ENCODE results near the gene SPHK2. TPM values are rescaled to one million over a fixed set of nuclear protein-coding genes. Genes with fewer than 3 reads are reported as not detected.

The SPHK2 gene
- total and polyA plus RNA-seq, 2 experiments from 2014 or later = 7.2 to 9.9 TPM

DNA sequence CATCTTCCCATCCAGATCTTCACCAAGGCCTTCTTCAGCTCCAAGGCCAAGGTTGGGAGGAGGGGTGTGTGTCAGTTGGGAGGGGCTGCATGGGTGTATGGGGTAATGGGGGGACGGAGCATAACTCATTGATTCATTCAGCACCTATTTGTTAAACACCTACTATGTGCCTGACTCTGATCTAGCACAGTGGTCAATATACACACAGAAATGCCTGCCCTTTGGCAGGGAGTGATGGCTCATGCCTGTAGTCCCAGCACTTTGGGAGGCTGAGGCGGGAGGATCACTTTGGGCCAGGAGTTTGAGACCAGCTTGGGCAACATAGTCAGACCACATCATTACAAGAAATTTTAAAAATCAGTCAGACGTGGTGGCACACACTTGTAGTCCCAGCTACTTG, 31.9 kb upstream of the SPHK2 start:
- Histone ChIP-seq H2AFZ (no peak overlapping the region), H3K9ac (no peak overlapping the region), H3F3A (ENCODE audit: insufficient read depth) (peaks cover 9% of the 10 kb centered on the region), H3K4me3 (no peak overlapping the region), H3K27ac (no peak overlapping the region), H3K4me1 (ENCODE audit: insufficient read depth) (peaks cover 11% of the 10 kb centered on the region), H3K9me2 (ENCODE audit: insufficient read depth) (no peaks in the 10 kb centered on the region), H3K4me2 (ENCODE audit: unreplicated experiment) (no peak overlapping the region), H3K36me3 (ENCODE audit: low read depth) (no peaks in the 10 kb centered on the region), H3K79me2 (ENCODE audit: insufficient read depth) (no peaks in the 10 kb centered on the region), H3K27me3 (replicated peaks; ENCODE audit: insufficient read depth) (no peaks in the 10 kb centered on the region), H3K9me3 (ENCODE audit: low read depth) (no peaks in the 10 kb centered on the region), H4K20me1 (ENCODE audit: insufficient read depth) (no peaks in the 10 kb centered on the region)
- in situ Hi-C loops (cut with MboI) = no loop called here
- no peak for DNase-seq
- 75% methylated on average over 3 of the region's 3 CpGs for WGBS, 2 experiments (ENCODE audit: low coverage in 1 of 2, low lambda C conversion rate in 2 of 2, missing lambda C conversion rate in 2 of 2)
- TF ChIP-seq EZH2 (IDR thresholded peaks at IDR 0.05; ENCODE audit: insufficient read depth, poor library complexity, severe bottlenecking) = no peak
- TF ChIP-seq EZH2phosphoT487 (IDR thresholded peaks at IDR 0.05; ENCODE audit: insufficient read depth, low read depth) = no peak

DNA sequence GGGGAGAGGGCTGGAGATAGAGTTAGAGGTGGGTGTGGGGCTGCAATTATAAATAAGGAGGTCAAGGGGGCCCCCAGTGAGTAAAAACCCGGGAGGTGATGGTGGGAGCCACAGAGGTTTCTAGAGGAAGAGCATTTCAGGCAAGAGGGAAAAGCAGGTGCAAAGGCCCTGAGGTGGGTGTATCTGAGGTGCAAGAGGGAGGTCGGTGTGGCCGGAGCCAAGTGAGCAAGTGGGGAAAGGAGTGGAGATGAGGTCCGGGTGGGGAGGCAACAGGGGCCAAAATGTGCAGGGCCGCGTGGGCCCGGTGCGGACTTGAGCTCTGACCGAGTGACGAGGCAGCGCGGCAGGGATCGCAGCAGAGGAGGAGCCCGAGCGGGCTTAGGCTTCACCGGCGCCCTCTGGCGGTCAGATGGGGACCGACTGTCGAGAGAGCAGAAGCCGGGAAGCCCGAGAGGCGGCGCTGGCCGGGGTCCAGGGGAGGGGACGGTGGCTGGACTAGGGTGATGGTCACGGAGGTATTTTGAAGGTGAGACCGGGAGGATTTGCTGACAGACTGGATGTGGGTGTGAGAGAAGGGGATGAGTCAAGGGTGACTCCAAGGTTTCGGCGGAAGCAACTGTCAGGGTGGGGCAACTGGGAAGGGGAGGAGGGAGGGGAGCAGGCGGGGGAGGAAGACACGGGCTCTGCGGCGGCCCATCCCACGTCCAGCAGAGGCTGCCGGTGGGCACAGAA, 30.5 kb upstream of the SPHK2 start:
- Histone ChIP-seq H2AFZ (peak overlapping the region; percentile 68), H3K9me2 (ENCODE audit: insufficient read depth) (no peaks in the 10 kb centered on the region), H3K9ac (peak overlapping the region; percentile 51), H3K4me3 (peak overlapping the region; percentile 60), H3K4me1 (ENCODE audit: insufficient read depth) (peaks cover 11% of the 10 kb centered on the region), H3K27me3 (replicated peaks; ENCODE audit: insufficient read depth) (no peaks in the 10 kb centered on the region), H4K20me1 (ENCODE audit: insufficient read depth) (no peaks in the 10 kb centered on the region), H3K4me2 (ENCODE audit: unreplicated experiment) (peak overlapping the region; percentile 57), H3K36me3 (ENCODE audit: low read depth) (no peaks in the 10 kb centered on the region), H3F3A (ENCODE audit: insufficient read depth) (peaks cover 9% of the 10 kb centered on the region), H3K79me2 (ENCODE audit: insufficient read depth) (no peaks in the 10 kb centered on the region), H3K9me3 (ENCODE audit: low read depth) (no peaks in the 10 kb centered on the region), H3K27ac (peak overlapping the region; percentile 46)
- WGBS, 2 experiments (ENCODE audit: low coverage in 1 of 2, low lambda C conversion rate in 2 of 2, missing lambda C conversion rate in 2 of 2) = 5 to 7% methylated on average over 28 to 36 of the region's 36 CpGs
- in situ Hi-C loops (cut with MboI) = no loop called here
- peak; percentile 94 for DNase-seq
- TF ChIP-seq EZH2phosphoT487 (IDR thresholded peaks at IDR 0.05; ENCODE audit: insufficient read depth, low read depth) = no peak
- TF ChIP-seq EZH2 (IDR thresholded peaks at IDR 0.05; ENCODE audit: insufficient read depth, poor library complexity, severe bottlenecking) = no peak

DNA sequence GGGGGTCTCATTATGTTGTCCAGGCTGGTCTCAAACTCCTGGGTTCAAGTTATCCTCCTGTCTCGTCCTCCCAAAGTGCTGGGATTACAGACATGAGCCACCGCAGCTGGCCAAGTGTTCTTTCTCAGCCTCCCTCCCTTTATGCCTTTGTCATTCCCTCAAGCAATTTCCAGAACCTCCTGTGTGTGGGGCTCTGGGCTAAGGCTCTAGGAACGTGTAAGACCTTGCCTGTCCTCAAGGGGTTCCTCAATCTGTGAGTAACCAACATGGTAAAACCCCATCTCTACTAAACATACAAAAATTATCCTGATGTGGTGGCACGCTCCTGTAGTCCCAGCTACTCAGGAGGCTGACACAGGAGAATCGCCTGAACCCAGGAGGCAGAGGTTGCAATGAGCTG, 28.3 kb upstream of the SPHK2 start:
- in situ Hi-C loops (cut with MboI) = no loop called here
- Histone ChIP-seq H3K79me2 (ENCODE audit: insufficient read depth) (no peaks in the 10 kb centered on the region), H2AFZ (no peak overlapping the region)

DNA sequence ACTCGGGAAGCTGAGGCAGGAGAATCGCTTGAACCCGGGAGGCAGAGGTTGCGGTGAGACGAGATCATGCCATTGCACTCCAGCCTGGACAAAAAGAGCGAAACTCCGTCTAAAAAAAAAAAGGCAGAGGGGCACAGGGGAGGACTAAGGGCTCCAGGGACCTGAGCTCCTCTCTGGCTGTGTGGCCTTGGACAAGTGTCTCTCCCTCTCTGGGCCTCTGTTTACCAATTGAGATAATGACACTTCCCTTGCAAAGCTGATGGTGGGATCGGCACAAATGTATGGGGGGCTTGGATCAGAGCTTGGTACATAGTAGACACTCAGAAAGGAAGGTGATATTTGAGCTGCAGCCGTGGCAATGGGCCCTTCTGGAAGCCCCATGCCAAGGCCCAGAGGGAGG, 24.1 kb upstream of the SPHK2 start:
- no peaks in the 10 kb centered on the region; the same call in 1 of the 2 replicates for H3K27me3 ChIP-seq (replicated peaks; ENCODE audit: insufficient read depth)
- H3K4me1 ChIP-seq (ENCODE audit: insufficient read depth) = no peaks in the 10 kb centered on the region
- H3K79me2 ChIP-seq (ENCODE audit: insufficient read depth) = no peaks in the 10 kb centered on the region
- no peak overlapping the region for H3K4me3 ChIP-seq
- no peaks in the 10 kb centered on the region for H3K36me3 ChIP-seq (ENCODE audit: low read depth)
- no peak overlapping the region for H2AFZ ChIP-seq
- H3K9me2 ChIP-seq (ENCODE audit: insufficient read depth) = no peaks in the 10 kb centered on the region
- H3K4me2 ChIP-seq (ENCODE audit: unreplicated experiment) = no peak overlapping the region
- H3K9ac ChIP-seq = no peak overlapping the region
- DNase-seq = no peak
- H3F3A ChIP-seq (ENCODE audit: insufficient read depth) = no peaks in the 10 kb centered on the region
- 89 to 94% methylated on average over 8 to 9 of the region's 9 CpGs for WGBS, 2 experiments (ENCODE audit: low coverage in 1 of 2, low lambda C conversion rate in 2 of 2, missing lambda C conversion rate in 2 of 2)
- H3K27ac ChIP-seq = no peak overlapping the region
- in situ Hi-C loops (cut with MboI) = no loop called here
- no peaks in the 10 kb centered on the region for H3K9me3 ChIP-seq (ENCODE audit: low read depth)
- no peak for TF ChIP-seq EZH2 (IDR thresholded peaks at IDR 0.05; ENCODE audit: insufficient read depth, poor library complexity, severe bottlenecking)
- no peak for TF ChIP-seq EZH2phosphoT487 (IDR thresholded peaks at IDR 0.05; ENCODE audit: insufficient read depth, low read depth)
- no peaks in the 10 kb centered on the region for H4K20me1 ChIP-seq (ENCODE audit: insufficient read depth)

More for the DNA sequence above, 28.3 kb upstream of the SPHK2 start:
- Histone ChIP-seq H4K20me1 (ENCODE audit: insufficient read depth) (no peaks in the 10 kb centered on the region), H3K4me3 (no peak overlapping the region), H3K27me3 (replicated peaks; ENCODE audit: insufficient read depth) (no peaks in the 10 kb centered on the region), H3K9me2 (ENCODE audit: insufficient read depth) (no peaks in the 10 kb centered on the region), H3K9ac (no peak overlapping the region), H3K4me2 (ENCODE audit: unreplicated experiment) (no peak overlapping the region), H3K4me1 (ENCODE audit: insufficient read depth) (peaks cover 11% of the 10 kb centered on the region), H3K36me3 (ENCODE audit: low read depth) (no peaks in the 10 kb centered on the region), H3K27ac (no peak overlapping the region), H3K9me3 (ENCODE audit: low read depth) (no peaks in the 10 kb centered on the region), H3F3A (ENCODE audit: insufficient read depth) (peaks cover 9% of the 10 kb centered on the region)
- WGBS, 2 experiments (ENCODE audit: low coverage in 1 of 2, low lambda C conversion rate in 2 of 2, missing lambda C conversion rate in 2 of 2) = 74 to 85% methylated on average over 5 of the region's 5 CpGs
- peak; percentile 54 for DNase-seq
- TF ChIP-seq EZH2 (IDR thresholded peaks at IDR 0.05; ENCODE audit: insufficient read depth, poor library complexity, severe bottlenecking) (no peak), EZH2phosphoT487 (IDR thresholded peaks at IDR 0.05; ENCODE audit: insufficient read depth, low read depth) (no peak)

All from GM23248 (cell line).